Left forelimb (tissue), 1 donor: ENCODE results near the gene BRD2.

ENCODE experiments used
- DNase-seq: peaks from one replicate; pipeline ENCODE4 v3.0.0-alpha.2; 2018; ENCODE audit warnings: low spot score

Gene BRD2

DNA sequence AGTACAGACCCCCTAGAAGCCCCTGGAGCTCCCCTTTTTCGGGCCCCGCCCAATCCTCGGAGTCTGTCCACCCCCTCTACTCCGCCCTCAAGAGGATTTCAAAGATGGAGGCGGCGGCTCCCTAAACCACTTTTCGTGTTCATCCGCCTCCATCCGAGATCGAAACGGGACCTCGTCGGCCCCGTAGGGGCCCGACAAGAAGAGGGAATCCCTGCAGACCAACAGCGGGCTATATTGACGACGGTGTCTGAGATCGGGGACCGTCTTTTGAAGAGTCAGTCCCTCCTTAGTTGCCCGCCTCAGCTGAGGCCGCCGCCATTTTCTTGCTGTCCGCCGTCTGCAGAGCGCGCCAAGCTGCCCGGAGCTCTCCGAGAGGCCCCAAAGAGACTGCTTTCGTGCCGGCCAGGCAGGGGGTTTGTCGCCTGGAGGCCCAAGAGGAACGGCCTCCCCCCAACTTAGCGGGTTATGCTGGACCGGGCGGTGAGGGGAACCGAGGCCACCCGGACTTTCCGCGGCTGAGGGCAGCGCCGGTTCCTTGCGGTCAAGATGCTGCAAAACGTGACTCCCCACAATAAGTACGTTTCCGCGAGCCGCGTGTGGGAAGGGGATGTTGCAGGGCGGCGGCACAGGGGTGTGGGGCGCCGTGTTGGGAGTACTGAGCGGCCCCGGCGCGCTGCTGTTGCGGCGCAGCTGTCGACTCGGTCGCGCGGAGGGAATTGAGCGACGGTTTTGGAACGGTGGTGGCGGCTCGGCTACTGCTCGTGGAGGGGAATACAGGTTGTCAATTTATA is 4.2 kb downstream of the BRD2 start:
- DNase-seq = peak; percentile 70

GRCh38 chr6:32973144-32974015 is 5.0 kb downstream of the BRD2 start:
- DNase-seq = no peak

DNA sequence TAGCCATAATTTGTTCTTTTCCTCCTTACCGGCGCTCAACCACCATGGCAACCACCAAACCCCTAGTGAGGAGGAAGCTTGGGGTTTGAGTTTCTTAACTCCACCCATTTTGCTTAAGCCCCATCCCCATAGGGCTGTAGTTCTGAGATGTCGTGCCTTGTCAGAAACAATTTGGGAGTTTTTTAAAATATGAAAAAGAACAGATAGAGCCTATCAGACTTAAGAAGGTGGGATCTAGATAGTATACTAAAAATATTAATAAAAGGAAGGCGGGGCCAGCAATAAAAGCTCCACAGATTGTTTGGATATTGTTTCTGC is 5.6 kb downstream of the BRD2 start:
- DNase-seq = no peak

DNA sequence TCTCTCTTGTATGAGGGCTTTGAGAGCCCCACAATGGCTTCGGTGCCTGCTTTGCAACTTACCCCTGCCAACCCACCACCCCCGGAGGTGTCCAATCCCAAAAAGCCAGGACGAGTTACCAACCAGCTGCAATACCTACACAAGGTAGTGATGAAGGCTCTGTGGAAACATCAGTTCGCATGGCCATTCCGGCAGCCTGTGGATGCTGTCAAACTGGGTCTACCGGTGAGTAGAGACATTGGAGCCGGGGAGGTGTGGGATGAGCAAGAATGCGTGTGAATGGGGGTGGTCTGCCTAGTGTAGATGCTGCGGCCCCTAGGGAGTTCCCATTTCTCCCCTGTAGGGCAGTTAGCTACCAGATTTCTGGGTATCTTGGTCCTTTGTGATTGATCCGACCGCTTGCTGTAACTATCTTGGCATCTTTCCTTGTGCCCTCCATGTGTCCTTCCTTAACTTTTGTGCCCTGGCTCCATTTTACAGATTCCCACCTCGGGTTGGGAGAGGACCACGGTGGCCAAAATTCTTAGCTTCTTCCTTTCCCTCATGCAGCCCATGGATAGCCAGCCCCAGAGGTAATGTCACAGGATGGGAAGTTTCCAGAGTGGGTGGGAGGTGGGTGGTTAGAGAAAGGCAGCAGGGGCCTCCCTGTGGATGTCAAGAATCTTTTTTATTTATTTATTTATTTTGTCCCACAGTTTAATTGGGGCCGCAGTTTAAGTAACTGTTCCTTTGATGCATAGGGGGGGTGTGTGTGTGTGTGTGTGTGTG is 6.3 kb downstream of the BRD2 start:
- DNase-seq = no peak

- DNase-seq = no peak
These were observed 7.5 kb downstream of the BRD2 start for GRCh38 chr6:32975886-32976285.

- DNase-seq = no peak
These were observed 8.1 kb downstream of the BRD2 start for GRCh38 chr6:32976334-32977069.

DNA sequence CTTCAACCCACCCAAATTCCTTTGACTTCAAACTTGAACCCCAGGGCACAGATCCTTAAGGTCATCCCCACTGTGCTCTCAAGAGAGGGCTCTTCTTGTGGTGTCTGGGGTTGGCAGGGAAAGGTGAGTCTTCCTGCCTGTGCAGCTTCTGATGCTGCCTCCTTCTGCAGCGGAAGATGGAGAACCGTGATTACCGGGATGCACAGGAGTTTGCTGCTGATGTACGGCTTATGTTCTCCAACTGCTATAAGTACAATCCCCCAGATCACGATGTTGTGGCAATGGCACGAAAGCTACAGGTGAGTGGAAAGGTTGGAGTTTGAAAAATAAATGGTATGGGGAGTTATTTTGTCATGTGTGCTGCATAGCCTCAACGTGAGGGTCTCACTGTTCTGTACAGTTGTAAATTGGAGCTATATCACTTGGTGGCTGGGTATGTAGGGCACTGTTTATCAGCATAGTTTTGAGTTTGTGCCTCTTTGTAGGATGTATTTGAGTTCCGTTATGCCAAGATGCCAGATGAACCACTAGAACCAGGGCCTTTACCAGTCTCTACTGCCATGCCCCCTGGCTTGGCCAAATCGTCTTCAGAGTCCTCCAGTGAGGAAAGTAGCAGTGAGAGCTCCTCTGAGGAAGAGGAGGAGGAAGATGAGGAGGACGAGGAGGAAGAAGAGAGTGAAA is 9.0 kb downstream of the BRD2 start:
- no peak for DNase-seq

DNA sequence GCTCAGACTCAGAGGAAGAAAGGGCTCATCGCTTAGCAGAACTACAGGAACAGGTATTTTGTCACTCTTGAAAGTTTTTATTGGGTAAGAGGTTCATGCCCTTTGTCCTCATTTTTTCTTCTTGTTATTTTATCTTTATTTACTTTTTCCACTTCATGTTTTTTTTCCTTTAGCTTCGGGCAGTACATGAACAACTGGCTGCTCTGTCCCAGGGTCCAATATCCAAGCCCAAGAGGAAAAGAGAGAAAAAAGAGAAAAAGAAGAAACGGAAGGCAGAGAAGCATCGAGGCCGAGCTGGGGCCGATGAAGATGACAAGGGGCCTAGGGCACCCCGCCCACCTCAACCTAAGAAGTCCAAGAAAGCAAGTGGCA is 9.5 kb downstream of the BRD2 start:
- no peak for DNase-seq

DNA sequence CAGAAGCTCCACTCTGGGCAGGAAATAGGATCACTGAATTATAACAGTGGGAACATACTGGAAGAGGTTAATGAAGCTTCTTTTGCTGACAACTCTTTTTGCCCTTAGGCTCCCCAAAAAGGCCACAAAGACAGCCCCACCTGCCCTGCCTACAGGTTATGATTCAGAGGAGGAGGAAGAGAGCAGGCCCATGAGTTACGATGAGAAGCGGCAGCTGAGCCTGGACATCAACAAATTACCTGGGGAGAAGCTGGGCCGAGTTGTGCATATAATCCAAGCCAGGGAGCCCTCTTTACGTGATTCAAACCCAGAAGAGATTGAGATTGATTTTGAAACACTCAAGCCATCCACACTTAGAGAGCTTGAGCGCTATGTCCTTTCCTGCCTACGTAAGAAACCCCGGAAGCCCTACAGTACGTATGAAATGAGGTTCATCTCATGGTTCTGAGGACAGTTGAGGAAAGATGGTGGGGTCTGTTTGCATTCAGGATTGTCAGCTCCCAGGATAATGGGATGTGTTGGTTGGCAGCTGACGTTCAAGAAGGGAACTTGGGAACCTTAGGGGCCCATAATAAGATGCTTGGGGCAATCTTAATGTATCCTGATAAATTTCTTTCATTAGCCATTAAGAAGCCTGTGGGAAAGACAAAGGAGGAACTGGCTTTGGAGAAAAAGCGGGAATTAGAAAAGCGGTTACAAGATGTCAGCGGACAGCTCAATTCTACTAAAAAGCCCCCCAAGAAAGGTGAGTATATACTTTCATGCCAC is 11.5 kb downstream of the BRD2 start:
- DNase-seq = no peak

DNA sequence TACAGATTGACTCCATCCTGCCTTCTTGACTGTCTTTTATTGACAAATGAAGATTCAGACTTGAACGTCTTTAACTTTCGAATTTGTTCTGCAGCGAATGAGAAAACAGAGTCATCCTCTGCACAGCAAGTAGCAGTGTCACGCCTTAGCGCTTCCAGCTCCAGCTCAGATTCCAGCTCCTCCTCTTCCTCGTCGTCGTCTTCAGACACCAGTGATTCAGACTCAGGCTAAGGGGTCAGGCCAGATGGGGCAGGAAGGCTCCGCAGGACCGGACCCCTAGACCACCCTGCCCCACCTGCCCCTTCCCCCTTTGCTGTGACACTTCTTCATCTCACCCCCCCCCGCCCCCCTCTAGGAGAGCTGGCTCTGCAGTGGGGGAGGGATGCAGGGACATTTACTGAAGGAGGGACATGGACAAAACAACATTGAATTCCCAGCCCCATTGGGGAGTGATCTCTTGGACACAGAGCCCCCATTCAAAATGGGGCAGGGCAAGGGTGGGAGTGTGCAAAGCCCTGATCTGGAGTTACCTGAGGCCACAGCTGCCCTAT is 12.2 kb downstream of the BRD2 start:
- no peak for DNase-seq

DNA sequence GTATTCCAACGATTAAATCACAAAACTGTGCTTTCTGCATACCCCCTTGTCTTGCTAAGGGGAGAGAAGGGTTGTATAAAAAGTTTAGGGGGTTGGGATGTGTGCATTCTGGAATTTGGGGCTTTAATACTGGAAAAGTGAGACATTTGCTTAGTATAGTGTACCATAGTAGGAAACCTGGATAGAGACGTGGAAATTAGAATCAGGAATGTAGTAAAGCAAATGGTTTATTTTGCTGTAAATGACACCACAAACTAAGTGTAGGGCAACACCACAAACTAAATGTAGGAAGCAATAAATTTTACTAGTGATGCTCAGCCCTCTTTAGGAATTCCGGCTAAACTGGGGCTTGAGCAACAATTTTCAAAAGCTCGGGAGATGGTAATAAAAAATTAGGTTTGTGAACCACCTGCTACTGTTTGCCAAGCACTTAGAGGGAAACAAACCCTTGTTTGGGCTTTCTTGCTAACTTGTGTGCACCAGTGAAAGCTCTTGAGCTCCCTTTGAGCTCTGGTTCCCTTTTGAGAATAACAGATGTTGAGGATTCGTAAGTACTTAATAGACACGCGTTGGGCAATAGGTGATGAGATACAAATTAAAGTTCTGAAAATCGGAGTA is 13.8 kb downstream of the BRD2 start:
- no peak for DNase-seq

GRCh38 chr6:32982702-32983492 is 14.5 kb downstream of the BRD2 start:
- no peak for DNase-seq

DNA sequence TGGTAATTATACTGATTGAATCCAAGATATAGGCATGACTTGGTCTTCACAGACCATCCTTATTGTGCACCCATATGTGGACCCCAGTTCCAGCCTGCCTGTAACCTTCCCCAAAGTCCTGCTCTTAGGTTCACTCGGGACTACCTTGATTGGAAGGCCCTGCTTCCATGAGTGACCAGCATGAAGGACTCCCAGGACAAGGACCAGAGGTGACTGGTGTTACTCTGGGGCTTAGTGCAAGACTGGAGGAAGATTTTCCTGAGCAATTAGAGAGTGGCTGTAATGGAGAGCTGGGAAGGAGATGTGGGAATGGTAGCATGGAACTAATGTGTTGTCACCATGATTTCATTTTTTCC is 15.1 kb downstream of the BRD2 start:
- no peak for DNase-seq

DNA sequence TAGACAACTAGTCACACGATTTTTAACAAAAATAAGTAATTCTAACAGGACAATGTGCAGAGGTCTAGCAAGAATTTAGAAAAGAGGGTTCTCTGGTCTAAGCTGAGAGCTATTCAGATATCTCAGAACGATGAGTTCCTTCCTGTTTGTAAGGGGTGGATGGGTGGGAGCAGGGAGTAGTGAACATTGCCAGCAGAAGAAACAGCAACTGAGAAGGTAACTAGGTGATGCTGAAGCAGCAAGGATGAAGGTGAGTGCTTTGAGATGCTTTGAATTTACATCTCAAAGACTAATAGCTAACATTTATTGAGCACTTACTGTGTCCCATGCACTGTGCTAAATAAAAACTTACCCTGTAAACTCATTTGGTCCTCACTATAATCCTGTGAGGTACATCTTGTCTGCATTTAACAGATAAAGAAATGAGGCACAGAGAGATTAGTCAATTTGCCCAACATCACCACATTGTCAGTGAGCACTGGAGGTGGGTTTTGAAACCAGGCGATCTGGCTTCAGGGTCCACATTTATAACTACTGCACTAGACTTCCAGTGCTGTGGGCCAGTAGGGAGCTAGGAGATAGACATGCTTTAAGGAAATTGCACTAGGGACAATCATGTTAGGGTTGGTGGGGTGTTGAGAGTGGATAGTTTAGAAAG is 15.7 kb downstream of the BRD2 start:
- DNase-seq = no peak

GRCh38 chr6:32984622-32985389 is 16.4 kb downstream of the BRD2 start:
- DNase-seq = peak; percentile 82

GRCh38 chr6:32989368-32989767 is 21.0 kb downstream of the BRD2 start:
- no peak for DNase-seq

- no peak for DNase-seq
These were observed 23.6 kb downstream of the BRD2 start for GRCh38 chr6:32991972-32992371.
